ENCODE data around the gene DMAC2L. TPM values are rescaled to one million over a fixed set of nuclear protein-coding genes. Genes with fewer than 3 reads are reported as not detected.

The DMAC2L gene
- total RNA-seq, 1 donor from 2014 or later = 10.8 TPM

DNA sequence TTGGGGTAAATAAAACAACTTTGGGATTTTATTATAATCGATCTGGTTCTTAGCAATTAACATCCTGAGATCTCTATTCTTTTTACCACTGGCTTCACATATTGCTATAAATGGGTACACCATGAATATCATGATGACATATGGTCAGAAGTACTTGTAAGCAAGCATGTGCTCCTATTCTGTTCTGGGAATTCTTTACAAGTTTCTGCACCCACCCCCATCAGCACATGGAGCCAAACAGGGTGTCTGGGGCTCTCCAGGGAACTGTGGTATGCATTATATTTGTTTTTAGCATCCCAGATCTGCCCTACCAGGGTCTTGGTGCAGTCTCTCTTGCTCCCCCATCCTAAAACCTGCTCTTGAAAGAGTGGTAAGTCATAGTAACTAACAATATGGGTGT, 31.3 kb downstream of the DMAC2L start:
- no peak for TF ChIP-seq CTCF (IDR thresholded peaks at IDR 0.05; ENCODE audit: insufficient read depth, low read length, severe bottlenecking)
- H3K4me3 ChIP-seq (ENCODE audit: low read depth, low read length) = no peak overlapping the region
- FAIRE-seq = no peak
- no peaks in the 10 kb centered on the region for H3K36me3 ChIP-seq (ENCODE audit: control insufficient read depth, insufficient read depth, low read length)
- DNase-seq (ENCODE audit: low read depth) = no peak
- no peaks in the 10 kb centered on the region for H3K27me3 ChIP-seq (ENCODE audit: control insufficient read depth, insufficient read depth, low read length)

- no peak for TF ChIP-seq CTCF (IDR thresholded peaks at IDR 0.05; ENCODE audit: insufficient read depth, low read length, severe bottlenecking)
- DNase-seq (ENCODE audit: low read depth) (peak; percentile 76), FAIRE-seq (no peak)
- Histone ChIP-seq H3K36me3 (ENCODE audit: control insufficient read depth, insufficient read depth, low read length) (no peaks in the 10 kb centered on the region), H3K4me3 (ENCODE audit: low read depth, low read length) (no peak overlapping the region), H3K27me3 (ENCODE audit: control insufficient read depth, insufficient read depth, low read length) (no peaks in the 10 kb centered on the region)
These were observed 32.1 kb downstream of the DMAC2L start for GRCh38 chr14:50344116-50344775.

- TF ChIP-seq CTCF (IDR thresholded peaks at IDR 0.05; ENCODE audit: insufficient read depth, low read length, severe bottlenecking) = no peak
- Histone ChIP-seq H3K36me3 (ENCODE audit: control insufficient read depth, insufficient read depth, low read length) (no peaks in the 10 kb centered on the region), H3K4me3 (ENCODE audit: low read depth, low read length) (no peak overlapping the region), H3K27me3 (ENCODE audit: control insufficient read depth, insufficient read depth, low read length) (no peaks in the 10 kb centered on the region)
- FAIRE-seq (no peak), DNase-seq (ENCODE audit: low read depth) (no peak)
These were observed 32.9 kb downstream of the DMAC2L start for GRCh38 chr14:50344876-50345563.

DNA sequence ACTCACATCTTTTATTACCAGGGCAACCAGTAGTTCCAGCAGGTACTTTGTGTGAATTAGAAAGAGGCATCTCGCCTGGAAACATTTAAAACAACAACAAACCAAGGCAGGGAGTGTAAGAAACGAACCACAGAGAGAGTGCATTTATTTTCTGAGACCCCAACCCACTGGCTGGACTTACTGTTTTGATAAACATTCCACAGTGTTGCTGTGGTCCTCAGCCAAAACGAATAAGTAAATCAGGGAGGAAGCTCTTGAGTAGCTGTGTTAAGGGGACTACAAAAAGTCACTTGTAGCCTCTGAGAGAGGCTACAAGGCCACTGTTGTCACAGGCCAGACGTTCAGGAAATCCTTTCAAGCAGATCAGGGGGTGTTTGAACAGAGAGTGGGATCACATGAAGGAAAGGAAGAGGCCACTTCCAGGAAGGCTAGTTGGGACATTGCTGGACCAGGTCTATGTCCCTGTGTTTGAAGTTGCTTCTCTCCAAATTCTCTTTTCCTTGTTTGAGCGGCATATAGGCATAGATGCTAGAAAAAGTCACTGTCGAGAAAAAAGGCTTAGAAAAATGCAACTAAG, 33.8 kb downstream of the DMAC2L start:
- no peaks in the 10 kb centered on the region for H3K27me3 ChIP-seq (ENCODE audit: control insufficient read depth, insufficient read depth, low read length)
- no peak for FAIRE-seq
- H3K4me3 ChIP-seq (ENCODE audit: low read depth, low read length) = no peak overlapping the region
- no peak for DNase-seq (ENCODE audit: low read depth)
- no peak for TF ChIP-seq CTCF (IDR thresholded peaks at IDR 0.05; ENCODE audit: insufficient read depth, low read length, severe bottlenecking)
- H3K36me3 ChIP-seq (ENCODE audit: control insufficient read depth, insufficient read depth, low read length) = no peaks in the 10 kb centered on the region

- H3K36me3 ChIP-seq (ENCODE audit: control insufficient read depth, insufficient read depth, low read length) = no peaks in the 10 kb centered on the region
- no peaks in the 10 kb centered on the region for H3K27me3 ChIP-seq (ENCODE audit: control insufficient read depth, insufficient read depth, low read length)
- no peak overlapping the region for H3K4me3 ChIP-seq (ENCODE audit: low read depth, low read length)
- peak; percentile 85 for DNase-seq (ENCODE audit: low read depth)
- TF ChIP-seq CTCF (IDR thresholded peaks at IDR 0.05; ENCODE audit: insufficient read depth, low read length, severe bottlenecking) = no peak
- FAIRE-seq = no peak
These were observed 35.4 kb downstream of the DMAC2L start for GRCh38 chr14:50347521-50347920.

Data from bronchial epithelial cell (primary cell).